Neural cell (in vitro differentiated cells): Measurements from ENCODE around the gene IQCK. TPM values are rescaled to one million over a fixed set of nuclear protein-coding genes. Genes with fewer than 3 reads are reported as not detected.

ENCODE experiments used
- H2AFZ ChIP-seq: fragments of 200-600, 300-800 bp; sonication (generic), shearing (Covaris generic); 2 replicates; pipeline ENCODE4 v1.6.0; 2014; ENCODE audit warnings: low read depth, mild to moderate bottlenecking, antibody characterized with exemption, low read length, moderate library complexity
- H3F3A ChIP-seq: fragments of 200-600 bp; shearing (Covaris generic); 2 replicates; pipeline ENCODE4 v1.6.1; 2016; ENCODE audit warnings: mild to moderate bottlenecking, moderate library complexity, mixed read lengths, antibody characterized with exemption, low read length; ENCODE audit not compliant: insufficient read depth, poor library complexity, severe bottlenecking
- H3K27ac ChIP-seq: fragments of 200-600, 300-800 bp; sonication (generic), shearing (Covaris generic); 2 replicates; pipeline ENCODE4 v1.5.1; 2014; ENCODE audit warnings: mild to moderate bottlenecking, low read length, moderate library complexity
- H3K27me3 ChIP-seq: fragments of 300-800, 200-600 bp; sonication (generic), shearing (Covaris generic); 2 replicates; pipeline ENCODE4 v1.6.0; 2014; ENCODE audit warnings: mild to moderate bottlenecking, low read depth, low read length, moderate library complexity; ENCODE audit not compliant: insufficient read depth
- H3K36me3 ChIP-seq: fragments of 300-800, 200-600 bp; sonication (generic), shearing (Covaris generic); 2 replicates; pipeline ENCODE4 v1.5.1; 2014; ENCODE audit warnings: mild to moderate bottlenecking, antibody characterized with exemption, low read length, moderate library complexity; ENCODE audit not compliant: insufficient read depth
- H3K4me2 ChIP-seq: fragments of 300-800, 200-600 bp; sonication (generic), shearing (Covaris generic); 2 replicates; pipeline ENCODE4 v1.6.0; 2014; ENCODE audit warnings: mild to moderate bottlenecking, low read length
- H3K4me3 ChIP-seq: fragments of 300-800, 200-600 bp; sonication (generic), shearing (Covaris generic); 2 replicates; pipeline ENCODE4 v1.5.1; 2014; ENCODE audit warnings: mild to moderate bottlenecking, low read length, moderate library complexity
- H3K79me2 ChIP-seq: fragments of 200-600 bp; shearing (Covaris generic); replicated peaks from 2 replicates; pipeline ENCODE4 v1.6.0; 2014; ENCODE audit warnings: mild to moderate bottlenecking, low read length, moderate library complexity; ENCODE audit not compliant: insufficient read depth
- H3K9ac ChIP-seq: fragments of 300-800, 200-600 bp; sonication (generic), shearing (Covaris generic); 2 replicates; pipeline ENCODE4 v1.6.1; 2016; ENCODE audit warnings: mild to moderate bottlenecking, low read length, mixed read lengths
- H3K9me2 ChIP-seq: fragments of 200-600 bp; shearing (Covaris generic); 2 replicates; pipeline ENCODE4 v1.6.1; 2016; ENCODE audit warnings: mild to moderate bottlenecking, low read length, mixed read lengths; ENCODE audit not compliant: insufficient read depth
- H3K9me3 ChIP-seq: fragments of 200-600, 300-800 bp; sonication (generic), shearing (Covaris generic); 2 replicates; pipeline ENCODE4 v1.6.1; 2016; ENCODE audit warnings: mild to moderate bottlenecking, mixed run types, low read length, moderate library complexity, mixed read lengths
- H4K20me1 ChIP-seq: fragments of 200-600 bp; shearing (Covaris generic); 2 replicates; pipeline ENCODE4 v1.6.1; 2016; ENCODE audit warnings: mild to moderate bottlenecking, mixed run types; ENCODE audit not compliant: insufficient read depth
- CTCF ChIP-seq: fragments of 450-650 bp; IDR thresholded peaks from 2 replicates; pipeline ENCODE4 v1.5.1; 2014; ENCODE audit warnings: antibody characterized with exemption, mild to moderate bottlenecking, moderate library complexity; ENCODE audit not compliant: poor library complexity, severe bottlenecking
- EP300 ChIP-seq: fragments of 450-650 bp; conservative IDR thresholded peaks from 2 replicates; pipeline ENCODE4 v1.6.1; 2014; ENCODE audit warnings: antibody characterized with exemption, mild to moderate bottlenecking, moderate library complexity; ENCODE audit not compliant: poor library complexity, severe bottlenecking
- EZH2 ChIP-seq: fragments of 200-600, 300-800 bp; shearing (Covaris generic), sonication (generic); IDR thresholded peaks from 2 replicates; pipeline ENCODE4 v1.6.1; 2014; ENCODE audit warnings: antibody characterized with exemption, low read length, borderline replicate concordance, mild to moderate bottlenecking; ENCODE audit not compliant: insufficient read depth, poor library complexity, severe bottlenecking
- MXI1 ChIP-seq: fragments of 450-650 bp; conservative IDR thresholded peaks from 2 replicates; pipeline ENCODE4 v1.6.1; 2014; ENCODE audit warnings: antibody characterized with exemption, mild to moderate bottlenecking; ENCODE audit not compliant: poor library complexity, severe bottlenecking
- POLR2AphosphoS5 ChIP-seq: IDR thresholded peaks from 2 replicates; pipeline ENCODE4 v1.6.1; 2012
- RAD21 ChIP-seq: fragments of 450-650 bp; conservative IDR thresholded peaks from 2 replicates; pipeline ENCODE4 v1.6.1; 2014; ENCODE audit warnings: antibody characterized with exemption, mild to moderate bottlenecking, moderate library complexity
- REST ChIP-seq: IDR thresholded peaks from 2 replicates; pipeline ENCODE4 v1.6.1; 2012; ENCODE audit warnings: borderline replicate concordance
- SMC3 ChIP-seq: fragments of 450-650 bp; conservative IDR thresholded peaks from 2 replicates; pipeline ENCODE4 v1.6.1; 2014; ENCODE audit warnings: antibody characterized with exemption, mild to moderate bottlenecking, moderate library complexity; ENCODE audit not compliant: poor library complexity
- TAF1 ChIP-seq: IDR thresholded peaks from 2 replicates; pipeline ENCODE4 v1.6.1; 2012; ENCODE audit warnings: low read depth
- polyA plus RNA-seq: library from polyadenylated mRNA; depleted of rRNA; stranded (reverse); fragments of >200 nt; gene quantifications from 2 replicates; pipeline ENCODE4 v1.2.3, GENCODE V29; 2014

IQCK gene
- polyA plus RNA-seq, 1 donor from 2014 or later: 10.2 TPM

GRCh38 chr16:19681637-19682036, 36.4 kb upstream of the IQCK start:
- H3K27ac ChIP-seq: no peak overlapping the region
- no peaks in the 10 kb centered on the region for H3K9me3 ChIP-seq
- H3K27me3 ChIP-seq: no peaks in the 10 kb centered on the region
- no peaks in the 10 kb centered on the region for H4K20me1 ChIP-seq
- no peak overlapping the region for H3K4me3 ChIP-seq
- H2AFZ ChIP-seq: no peak overlapping the region
- H3K79me2 ChIP-seq: no peaks in the 10 kb centered on the region
- no peak overlapping the region for H3K4me2 ChIP-seq
- H3K9ac ChIP-seq: no peak overlapping the region
- H3K9me2 ChIP-seq: no peaks in the 10 kb centered on the region
- H3F3A ChIP-seq: no peaks in the 10 kb centered on the region
- H3K36me3 ChIP-seq: peaks cover 20% of the 10 kb centered on the region
- no peak for TF ChIP-seq EP300
- TF ChIP-seq REST: no peak
- TF ChIP-seq TAF1: no peak
- TF ChIP-seq SMC3: no peak
- TF ChIP-seq CTCF: no peak
- TF ChIP-seq RAD21: no peak
- TF ChIP-seq MXI1: no peak
- no peak for TF ChIP-seq EZH2
- TF ChIP-seq POLR2AphosphoS5: no peak

- Histone ChIP-seq H3K4me2 (no peak overlapping the region), H3K36me3 (peaks cover 20% of the 10 kb centered on the region)
Measured at GRCh38 chr16:19683453-19684236, 34.4 kb upstream of the IQCK start.

More at GRCh38 chr16:19683453-19684236, 34.4 kb upstream of the IQCK start:
- H3K9me2 ChIP-seq: no peaks in the 10 kb centered on the region
- H3F3A ChIP-seq: no peaks in the 10 kb centered on the region
- H3K4me3 ChIP-seq: no peak overlapping the region
- H3K9ac ChIP-seq: no peak overlapping the region
- H2AFZ ChIP-seq: no peak overlapping the region
- H3K27ac ChIP-seq: no peak overlapping the region
- H3K27me3 ChIP-seq: no peaks in the 10 kb centered on the region
- no peaks in the 10 kb centered on the region for H3K9me3 ChIP-seq
- no peak for TF ChIP-seq POLR2AphosphoS5
- TF ChIP-seq REST: no peak
- TF ChIP-seq EP300: no peak
- TF ChIP-seq CTCF: no peak
- TF ChIP-seq EZH2: no peak
- no peak for TF ChIP-seq RAD21
- no peak for TF ChIP-seq TAF1
- TF ChIP-seq MXI1: no peak
- TF ChIP-seq SMC3: no peak
- H3K79me2 ChIP-seq: no peaks in the 10 kb centered on the region
- no peaks in the 10 kb centered on the region for H4K20me1 ChIP-seq
